HG02678 (cell line): ENCODE results near the gene BOD1L1.
"Not testable (repeated sequence)": the region's sequence is repeated elsewhere in the genome, so short reads cannot be mapped to it uniquely, and the experiment has no call there.

Experiments
- ATAC-seq: cut with Tn5 transposase; IDR thresholded peaks from one replicate; pipeline ENCODE4 v1.9.1; 2021; ENCODE audit warnings: mild to moderate bottlenecking, moderate library complexity; ENCODE audit not compliant: unreplicated experiment

The BOD1L1 gene

GRCh38 chr4:13560111-13560510 is 67.4 kb downstream of the BOD1L1 start:
- ATAC-seq = not testable (repeated sequence)

- no peak for ATAC-seq
Observed at GRCh38 chr4:13559413-13559812, 68.1 kb downstream of the BOD1L1 start.

GRCh38 chr4:13558881-13559280 is 68.6 kb downstream of the BOD1L1 start:
- no peak for ATAC-seq

GRCh38 chr4:13555325-13555724 is 72.2 kb downstream of the BOD1L1 start:
- no peak for ATAC-seq

- ATAC-seq = no peak
Observed at GRCh38 chr4:13553081-13553480, 74.4 kb downstream of the BOD1L1 start.

GRCh38 chr4:13548984-13549546 is 78.5 kb downstream of the BOD1L1 start:
- peak; percentile 64 for ATAC-seq

- no peak for ATAC-seq
Observed at GRCh38 chr4:13548059-13548983, 79.2 kb downstream of the BOD1L1 start.

GRCh38 chr4:13547485-13548041 is 80.0 kb downstream of the BOD1L1 start:
- no peak for ATAC-seq

- no peak for ATAC-seq
Observed at GRCh38 chr4:13546941-13547484, 80.5 kb downstream of the BOD1L1 start.

GRCh38 chr4:13546142-13546940 is 81.2 kb downstream of the BOD1L1 start:
- ATAC-seq = no peak

- no peak for ATAC-seq
Observed at GRCh38 chr4:13545394-13545808, 82.1 kb downstream of the BOD1L1 start.

- ATAC-seq = peak; percentile 65
Observed at GRCh38 chr4:13544606-13545393, 82.7 kb downstream of the BOD1L1 start.

GRCh38 chr4:13543839-13544605 is 83.5 kb downstream of the BOD1L1 start, which contains the start of gene NKX3-2:
NKX3-2 (minus strand) TSS chr4:13544508; CDS start chr4:13544414, 94 bp downstream.
- no peak for ATAC-seq

GRCh38 chr4:13543032-13543838 is 84.3 kb downstream of the BOD1L1 start:
- no peak for ATAC-seq

GRCh38 chr4:13542577-13543031 is 84.9 kb downstream of the BOD1L1 start:
- no peak for ATAC-seq

GRCh38 chr4:13541720-13542576 is 85.6 kb downstream of the BOD1L1 start:
- no peak for ATAC-seq

GRCh38 chr4:13541176-13541604 is 86.3 kb downstream of the BOD1L1 start:
- ATAC-seq = no peak
